Sigmoid colon (tissue), 3 donors: ENCODE data around the gene EMILIN2.

Experiments used
- CTCF ChIP-seq, 4 experiments: fragments of 450-650 bp in 3 of 4; fragments of 200-600 bp in 1 of 4; IDR thresholded peaks; one replicate each; pipeline ENCODE4 v1.5.1; 2016 to 2019; ENCODE audit warnings: antibody characterized with exemption in 4 of 4, mild to moderate bottlenecking in 3 of 4, moderate library complexity in 2 of 4
- POLR2A ChIP-seq, 2 donors: fragments of 450-650 bp; IDR thresholded peaks; one replicate each; pipeline ENCODE4 v1.6.1; 2016; ENCODE audit warnings: antibody characterized with exemption in 2 of 2, mild to moderate bottlenecking in 2 of 2, moderate library complexity in 2 of 2

DNA sequence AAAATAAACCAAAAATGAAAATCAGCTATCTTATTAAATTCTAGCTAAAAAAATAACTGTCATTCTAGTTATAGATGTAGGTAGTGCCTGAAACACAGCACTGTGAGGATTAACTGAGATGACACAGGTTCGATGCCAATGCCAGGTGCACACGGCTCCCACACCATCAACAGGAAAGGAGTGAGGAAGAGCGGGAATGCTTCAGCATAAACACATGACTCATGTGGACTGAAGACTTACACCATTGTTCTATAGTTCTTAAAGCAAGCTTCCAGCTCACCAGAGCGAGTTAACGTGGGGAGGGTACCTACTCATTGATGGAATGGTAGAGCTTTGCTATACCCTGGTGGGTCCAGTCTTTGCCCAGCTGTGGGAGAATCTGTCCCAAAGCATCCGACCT lies 76.7 kb downstream of the EMILIN2 start:
- TF ChIP-seq CTCF (IDR thresholded peaks at IDR 0.05) (no peak), POLR2A (IDR thresholded peaks at IDR 0.05) (no peak)
